Activated T-cell treated with anti-CD3 and anti-CD28 coated beads, Interleukin-2, amount 50 U/mL, for 24 hours (primary cell): Measurements from ENCODE around the gene LMO7.

Source experiments
- DNase-seq: peaks from one replicate; pipeline ENCODE4 v3.0.0-alpha.2; 2020
- H3K27ac Mint-ChIP-seq: 2 replicates; pipeline ENCODE4 v1.8.0; 2020; ENCODE audit warnings: mild to moderate bottlenecking, mixed read lengths
- H3K27me3 Mint-ChIP-seq: 2 replicates; pipeline ENCODE4 v1.8.0; 2020; ENCODE audit warnings: mixed read lengths
- H3K36me3 Mint-ChIP-seq: 2 replicates; pipeline ENCODE4 v1.8.0; 2020; ENCODE audit warnings: low read depth, mixed read lengths
- H3K4me1 Mint-ChIP-seq: 2 replicates; pipeline ENCODE4 v1.8.0; 2020; ENCODE audit warnings: low read depth, mixed read lengths
- H3K4me3 Mint-ChIP-seq: 2 replicates; pipeline ENCODE4 v1.8.0; 2020; ENCODE audit warnings: mild to moderate bottlenecking, moderate library complexity, mixed read lengths
- H3K9me3 Mint-ChIP-seq: 2 replicates; pipeline ENCODE4 v1.8.0; 2020; ENCODE audit warnings: mixed read lengths

Gene LMO7

DNA sequence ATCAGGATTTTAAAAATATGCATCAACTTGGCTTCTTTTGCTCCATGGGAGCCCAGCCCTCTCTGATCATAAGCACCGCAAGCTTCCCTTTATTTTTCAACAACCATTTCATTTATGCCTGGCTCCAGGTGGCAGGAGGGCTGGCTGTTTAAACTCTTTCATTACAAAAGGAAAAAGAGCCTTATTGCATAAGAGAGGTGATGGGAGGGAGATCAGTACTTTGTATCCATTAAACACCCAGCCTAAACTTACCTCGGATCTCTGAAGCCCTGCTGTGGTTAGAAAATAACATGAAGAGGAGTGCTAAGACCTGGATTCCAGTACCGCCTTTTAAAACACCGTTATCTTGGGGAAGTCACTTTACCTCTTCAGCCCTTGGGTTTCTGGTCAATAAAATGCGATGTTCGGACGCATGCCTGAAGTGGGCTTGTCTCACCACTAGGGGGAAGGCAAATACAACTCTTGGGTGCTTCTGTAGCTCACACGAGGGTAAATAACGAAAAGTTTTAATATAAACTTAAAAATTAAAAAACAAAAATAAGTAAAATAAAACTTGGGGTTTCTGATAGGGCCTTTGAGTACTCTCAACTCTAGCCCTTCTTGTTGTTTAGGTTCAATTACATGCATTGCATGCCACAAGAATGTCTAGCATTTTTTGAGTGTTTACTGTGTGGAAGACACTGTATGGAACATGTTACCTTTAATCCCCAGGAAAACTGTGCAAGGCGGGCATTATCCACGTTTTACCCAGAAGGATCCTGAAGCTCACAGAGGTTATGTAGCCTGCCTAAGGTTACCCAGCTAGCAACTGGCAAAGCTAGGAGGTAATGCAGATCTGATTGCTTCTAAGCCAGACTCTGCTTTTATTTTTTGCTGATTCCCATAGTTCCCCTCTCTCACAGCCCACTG is 240.3 kb downstream of the LMO7 start:
- Mint-ChIP-seq H3K27ac (no peak overlapping the region), H3K36me3 (no peaks in the 10 kb centered on the region), H3K27me3 (peaks cover 4% of the 10 kb centered on the region), H3K4me3 (no peak overlapping the region), H3K9me3 (no peaks in the 10 kb centered on the region), H3K4me1 (peaks cover 10% of the 10 kb centered on the region)
- peak; percentile 53 for DNase-seq

DNA sequence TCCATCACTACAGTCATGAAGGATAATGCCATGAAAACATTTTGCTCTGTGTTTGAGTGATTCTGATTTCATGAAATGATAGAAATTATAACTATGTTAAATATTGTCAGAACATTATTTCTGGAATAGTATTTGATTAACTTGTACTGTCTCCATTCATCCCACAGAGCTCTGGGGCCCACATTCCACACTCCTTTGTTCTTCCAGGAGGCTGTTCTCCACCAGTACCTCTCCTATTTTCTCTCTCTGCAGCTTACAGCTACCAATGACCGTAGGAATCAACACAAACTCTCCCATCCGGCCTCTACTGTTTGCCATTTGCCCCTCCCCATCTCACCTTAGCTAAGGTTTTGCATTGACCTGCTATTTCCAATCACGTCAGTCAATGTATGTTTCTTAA is 240.9 kb downstream of the LMO7 start:
- peaks cover 4% of the 10 kb centered on the region for H3K27me3 Mint-ChIP-seq
- no peak overlapping the region for H3K4me3 Mint-ChIP-seq
- no peak for DNase-seq
- no peaks in the 10 kb centered on the region for H3K9me3 Mint-ChIP-seq
- H3K4me1 Mint-ChIP-seq = peaks cover 10% of the 10 kb centered on the region
- H3K36me3 Mint-ChIP-seq = no peaks in the 10 kb centered on the region
- H3K27ac Mint-ChIP-seq = no peak overlapping the region

DNA sequence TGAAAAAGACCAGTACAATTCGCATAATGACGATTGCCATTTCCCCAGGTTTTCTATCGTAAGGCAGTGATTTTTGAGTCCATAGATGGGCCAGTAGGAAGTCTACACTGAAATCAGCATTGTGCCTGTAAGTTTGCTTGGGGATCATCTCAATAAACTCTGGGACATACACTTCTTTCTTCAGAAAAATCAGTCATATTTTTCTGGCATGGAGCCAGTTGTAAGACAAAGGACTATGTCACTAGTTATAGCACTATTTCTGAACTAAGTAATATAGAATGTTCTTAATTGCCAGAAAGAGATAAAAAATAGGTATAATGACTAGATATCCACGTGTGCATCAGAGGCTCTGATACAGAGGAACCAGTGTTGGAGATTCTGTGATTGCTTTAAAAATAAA is 243.5 kb downstream of the LMO7 start:
- peaks cover 4% of the 10 kb centered on the region for H3K27me3 Mint-ChIP-seq
- H3K4me3 Mint-ChIP-seq = no peak overlapping the region
- H3K36me3 Mint-ChIP-seq = no peaks in the 10 kb centered on the region
- no peak overlapping the region for H3K27ac Mint-ChIP-seq
- DNase-seq = no peak
- H3K4me1 Mint-ChIP-seq = peaks cover 10% of the 10 kb centered on the region
- no peaks in the 10 kb centered on the region for H3K9me3 Mint-ChIP-seq

DNA sequence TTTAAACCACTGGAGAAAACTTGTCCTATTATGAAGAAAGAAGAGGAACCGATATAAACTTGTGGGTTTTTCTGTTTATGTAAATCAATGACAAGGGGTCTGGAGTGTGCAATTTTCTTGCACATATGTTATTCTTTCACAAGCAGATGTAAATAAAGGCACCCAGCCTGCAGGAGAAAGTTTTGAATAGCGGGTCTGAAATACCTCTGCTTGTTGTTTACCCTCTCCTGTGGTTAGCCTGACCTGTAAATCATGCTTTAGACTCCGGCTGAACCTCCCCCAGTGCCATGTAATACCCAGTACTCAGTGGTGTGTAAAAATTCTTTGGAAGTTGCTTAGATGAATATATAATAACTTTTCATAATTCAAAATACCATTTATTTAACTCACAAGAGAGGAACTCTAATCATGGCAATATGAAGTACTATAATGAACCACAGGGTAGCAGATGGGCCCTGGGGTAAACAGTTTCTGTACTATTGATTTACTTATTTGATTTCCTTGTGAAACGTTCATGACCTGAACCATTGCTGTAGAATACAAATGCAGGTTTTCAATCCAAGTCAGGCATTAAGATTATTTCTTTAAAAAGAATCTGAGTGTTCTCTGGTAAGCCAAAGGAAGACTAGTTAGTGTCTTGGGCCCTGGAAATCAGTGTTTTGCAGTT is 245.1 kb downstream of the LMO7 start:
- no peaks in the 10 kb centered on the region for H3K9me3 Mint-ChIP-seq

DNA sequence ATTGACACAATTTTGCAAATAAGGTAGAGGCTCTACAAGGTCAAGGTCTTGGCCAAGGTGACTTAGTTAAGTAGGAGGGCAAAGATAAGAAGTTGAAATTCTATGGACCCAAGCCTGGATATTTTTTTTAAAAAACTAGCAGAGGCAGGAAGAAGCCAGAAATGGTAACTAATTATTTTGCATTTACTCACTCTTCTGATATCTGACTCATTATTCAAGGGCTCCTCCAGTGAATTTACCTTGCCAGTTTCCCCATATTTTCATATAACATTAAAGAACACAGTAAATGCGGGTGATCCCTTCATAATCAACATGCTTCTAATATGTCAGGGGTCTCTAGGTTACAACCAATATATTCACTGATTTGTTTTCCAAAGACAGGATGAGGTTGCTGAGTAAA is 246.1 kb downstream of the LMO7 start:
- no peaks in the 10 kb centered on the region for H3K9me3 Mint-ChIP-seq
- H3K4me1 Mint-ChIP-seq = no peaks in the 10 kb centered on the region
- no peak overlapping the region for H3K4me3 Mint-ChIP-seq
- no peaks in the 10 kb centered on the region for H3K36me3 Mint-ChIP-seq
- peaks cover 1% of the 10 kb centered on the region for H3K27me3 Mint-ChIP-seq
- DNase-seq = no peak
- H3K27ac Mint-ChIP-seq = no peak overlapping the region

More for the DNA sequence above, 245.1 kb downstream of the LMO7 start:
- Mint-ChIP-seq H3K4me3 (no peak overlapping the region), H3K36me3 (no peaks in the 10 kb centered on the region), H3K4me1 (peaks cover 2% of the 10 kb centered on the region), H3K27ac (no peak overlapping the region), H3K27me3 (peaks cover 4% of the 10 kb centered on the region)
- DNase-seq = no peak

DNA sequence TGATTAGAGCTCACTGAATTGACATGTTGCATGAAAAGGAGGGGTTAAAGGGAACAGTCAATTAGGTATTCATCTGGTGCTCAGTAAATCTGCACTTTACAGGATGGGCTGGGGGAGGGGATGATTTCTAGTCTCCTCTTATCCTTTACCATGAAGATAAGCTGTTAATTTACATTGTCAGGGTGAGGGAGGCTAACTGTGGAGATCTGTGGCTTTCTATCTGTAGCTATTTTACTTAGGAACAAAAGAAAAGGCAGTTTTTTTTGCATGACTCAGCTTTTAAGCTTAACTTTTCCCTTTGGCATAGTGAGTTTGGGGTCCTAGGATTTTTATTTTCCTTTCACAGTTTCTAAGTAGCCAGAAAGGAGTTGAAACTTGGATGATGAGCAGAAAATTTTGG is 253.3 kb downstream of the LMO7 start:
- no peaks in the 10 kb centered on the region for H3K4me1 Mint-ChIP-seq
- H3K9me3 Mint-ChIP-seq = no peaks in the 10 kb centered on the region
- H3K36me3 Mint-ChIP-seq = no peaks in the 10 kb centered on the region
- no peak for DNase-seq
- peaks cover 3% of the 10 kb centered on the region for H3K27me3 Mint-ChIP-seq
- H3K27ac Mint-ChIP-seq = no peak overlapping the region
- no peak overlapping the region for H3K4me3 Mint-ChIP-seq

DNA sequence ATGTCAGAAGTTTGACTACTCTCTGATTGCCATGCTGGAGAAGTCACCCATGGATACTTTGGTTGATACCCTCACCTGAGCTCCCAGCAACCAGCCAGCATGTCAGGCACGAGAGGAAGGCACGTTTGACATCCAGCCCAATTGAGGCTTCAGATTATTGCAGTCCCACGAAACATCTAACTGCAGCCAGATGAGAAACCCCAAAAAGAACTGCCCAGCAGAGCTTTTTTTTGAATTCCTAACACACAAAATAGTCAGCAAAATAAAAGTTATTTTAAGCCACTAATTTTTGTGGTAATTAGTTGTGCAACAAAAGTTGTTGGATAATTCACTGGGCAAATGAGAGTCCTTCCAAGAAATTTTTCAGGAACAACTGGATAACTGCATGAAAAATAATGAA is 259.0 kb downstream of the LMO7 start:
- H3K4me3 Mint-ChIP-seq = no peak overlapping the region
- H3K27me3 Mint-ChIP-seq = peaks cover 10% of the 10 kb centered on the region
- H3K9me3 Mint-ChIP-seq = peaks cover 2% of the 10 kb centered on the region
- H3K4me1 Mint-ChIP-seq = no peaks in the 10 kb centered on the region
- DNase-seq = no peak
- no peaks in the 10 kb centered on the region for H3K36me3 Mint-ChIP-seq
- H3K27ac Mint-ChIP-seq = no peak overlapping the region

DNA sequence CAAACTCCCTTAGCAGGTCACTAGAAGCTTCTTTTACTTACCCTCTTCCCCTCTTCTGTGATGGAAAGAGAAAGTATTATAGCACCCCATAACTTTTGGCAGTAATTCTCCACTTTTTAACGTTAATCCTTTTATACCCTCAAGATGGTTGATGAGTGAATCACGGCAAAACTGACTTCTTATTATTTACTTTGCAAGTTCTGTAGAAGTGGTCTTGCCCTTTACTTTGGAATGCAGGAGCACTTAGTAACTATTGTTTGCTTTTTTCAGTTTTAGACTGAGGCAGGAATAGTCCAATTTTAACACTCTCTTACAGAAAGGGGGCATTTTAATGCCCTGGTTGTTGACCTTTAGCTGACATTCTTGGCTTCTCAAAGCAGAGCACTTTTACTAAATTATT is 260.1 kb downstream of the LMO7 start:
- H3K4me1 Mint-ChIP-seq = no peaks in the 10 kb centered on the region
- peaks cover 10% of the 10 kb centered on the region for H3K27me3 Mint-ChIP-seq
- no peak overlapping the region for H3K4me3 Mint-ChIP-seq
- no peak for DNase-seq
- H3K9me3 Mint-ChIP-seq = peaks cover 2% of the 10 kb centered on the region
- H3K36me3 Mint-ChIP-seq = no peaks in the 10 kb centered on the region
- H3K27ac Mint-ChIP-seq = no peak overlapping the region

DNA sequence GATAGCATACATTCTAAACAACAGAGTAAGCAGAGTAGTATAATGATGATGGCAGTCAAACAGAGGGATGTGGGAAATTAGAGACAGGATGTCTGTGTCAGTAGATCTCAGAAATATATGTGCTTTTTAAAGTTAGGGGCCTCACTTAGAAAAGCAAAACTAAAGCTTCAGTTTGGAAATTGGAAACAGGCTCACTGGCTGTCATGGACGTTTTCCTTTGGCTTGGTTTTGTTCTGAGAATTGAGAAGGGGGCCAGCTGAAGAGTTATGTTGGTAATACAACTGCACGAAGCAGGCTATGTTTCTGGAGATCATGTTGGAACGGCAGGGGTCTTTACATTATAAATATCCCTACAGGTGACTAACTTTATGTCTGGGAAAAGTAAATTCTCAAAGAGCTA is 261.3 kb downstream of the LMO7 start:
- no peak overlapping the region for H3K27ac Mint-ChIP-seq
- DNase-seq = no peak

DNA sequence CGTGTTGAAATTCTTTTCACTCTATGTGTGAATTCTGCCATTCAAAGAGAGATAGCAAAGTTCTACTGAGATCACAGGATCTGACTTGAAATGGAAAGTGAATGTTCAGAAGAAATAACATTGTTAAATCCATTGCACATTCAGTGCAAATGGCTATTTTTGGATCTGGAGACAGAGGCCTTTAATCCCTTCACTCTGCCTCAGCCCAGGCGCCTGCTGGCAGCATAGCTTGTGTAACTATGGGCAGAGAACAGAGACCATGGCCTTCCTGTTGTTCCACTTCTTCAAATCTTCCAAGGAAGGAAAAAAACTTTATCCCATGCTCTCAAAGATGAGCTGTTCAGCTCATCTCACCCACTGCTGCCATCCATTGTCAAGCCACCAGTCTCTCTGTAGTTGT is 265.4 kb downstream of the LMO7 start:
- peaks cover 15% of the 10 kb centered on the region for H3K27me3 Mint-ChIP-seq
- no peaks in the 10 kb centered on the region for H3K36me3 Mint-ChIP-seq
- no peak overlapping the region for H3K27ac Mint-ChIP-seq
- no peak overlapping the region for H3K4me3 Mint-ChIP-seq
- peaks cover 2% of the 10 kb centered on the region for H3K9me3 Mint-ChIP-seq
- no peaks in the 10 kb centered on the region for H3K4me1 Mint-ChIP-seq
- no peak for DNase-seq

More for the DNA sequence above, 261.3 kb downstream of the LMO7 start:
- Mint-ChIP-seq H3K36me3 (no peaks in the 10 kb centered on the region), H3K9me3 (peaks cover 2% of the 10 kb centered on the region), H3K27me3 (peaks cover 10% of the 10 kb centered on the region), H3K4me3 (no peak overlapping the region), H3K4me1 (no peaks in the 10 kb centered on the region)

DNA sequence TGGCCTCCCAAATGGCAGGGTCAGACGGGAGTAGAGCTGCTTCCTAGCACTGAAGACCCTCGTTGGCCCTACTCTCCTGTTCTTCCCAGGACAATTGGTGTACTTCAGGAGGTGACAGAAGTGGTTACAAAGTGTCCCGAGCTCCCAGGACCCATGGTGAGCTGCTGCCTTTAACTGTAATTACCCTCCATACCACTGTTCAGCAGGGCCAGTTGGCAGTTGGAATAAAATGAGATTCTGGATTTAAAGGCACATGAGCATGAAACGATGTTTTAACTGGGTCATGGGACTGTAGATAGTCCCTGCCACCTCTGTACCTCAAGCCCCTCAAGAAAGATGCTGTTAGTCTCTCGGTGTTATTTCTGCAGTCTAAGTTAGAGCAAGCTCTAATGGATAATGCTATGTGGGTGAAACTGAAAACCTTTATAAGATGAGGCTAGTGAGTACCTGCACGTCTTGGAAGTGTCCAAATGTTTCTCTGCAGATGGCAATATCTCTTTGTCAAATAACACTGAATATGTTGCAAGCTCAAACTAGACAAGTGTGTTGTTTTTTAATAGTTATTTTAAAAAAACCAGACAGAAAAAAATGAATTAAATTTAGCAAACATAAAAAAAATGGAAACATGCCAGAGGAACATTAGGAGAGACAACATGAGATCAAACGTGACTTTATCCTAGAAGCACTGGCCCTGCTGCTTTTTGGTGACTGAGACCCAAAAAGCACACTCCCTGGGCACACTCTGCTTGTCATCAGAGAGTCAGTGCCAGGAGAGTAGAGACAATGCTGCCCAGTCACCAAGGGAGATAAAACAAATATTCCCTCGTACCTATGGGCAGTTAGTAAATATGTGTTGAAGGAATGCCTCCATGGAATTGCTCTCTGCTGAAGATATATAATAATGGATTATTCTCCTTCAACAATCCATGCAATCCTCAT is 266.3 kb downstream of the LMO7 start:
- H3K4me1 Mint-ChIP-seq = no peaks in the 10 kb centered on the region
- no peak overlapping the region for H3K27ac Mint-ChIP-seq
- no peak for DNase-seq
- H3K36me3 Mint-ChIP-seq = no peaks in the 10 kb centered on the region
- H3K27me3 Mint-ChIP-seq = peaks cover 19% of the 10 kb centered on the region
- H3K4me3 Mint-ChIP-seq = no peak overlapping the region
- H3K9me3 Mint-ChIP-seq = peaks cover 2% of the 10 kb centered on the region

DNA sequence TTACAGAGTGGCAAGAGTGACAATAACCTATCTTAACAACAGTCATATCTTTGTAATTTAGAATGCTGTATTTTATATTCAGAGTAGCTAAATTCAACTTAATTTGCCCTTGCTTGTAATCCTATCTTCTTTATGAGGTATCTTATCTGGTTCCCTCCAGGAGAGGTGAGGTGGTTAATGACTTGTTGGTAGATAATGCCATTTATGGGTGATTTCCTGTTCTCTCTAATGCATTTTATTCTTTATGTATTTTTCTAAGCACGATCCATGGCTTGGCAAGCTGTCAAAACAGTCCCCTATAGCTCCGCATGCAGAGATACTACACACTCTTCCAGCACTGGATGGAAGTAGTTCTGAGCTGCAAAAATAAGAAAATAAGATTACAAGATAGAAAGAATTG is 267.9 kb downstream of the LMO7 start:
- Mint-ChIP-seq H3K36me3 (no peaks in the 10 kb centered on the region), H3K4me1 (no peaks in the 10 kb centered on the region), H3K27me3 (peaks cover 19% of the 10 kb centered on the region), H3K27ac (no peak overlapping the region), H3K4me3 (no peak overlapping the region), H3K9me3 (peaks cover 2% of the 10 kb centered on the region)
- DNase-seq = no peak

DNA sequence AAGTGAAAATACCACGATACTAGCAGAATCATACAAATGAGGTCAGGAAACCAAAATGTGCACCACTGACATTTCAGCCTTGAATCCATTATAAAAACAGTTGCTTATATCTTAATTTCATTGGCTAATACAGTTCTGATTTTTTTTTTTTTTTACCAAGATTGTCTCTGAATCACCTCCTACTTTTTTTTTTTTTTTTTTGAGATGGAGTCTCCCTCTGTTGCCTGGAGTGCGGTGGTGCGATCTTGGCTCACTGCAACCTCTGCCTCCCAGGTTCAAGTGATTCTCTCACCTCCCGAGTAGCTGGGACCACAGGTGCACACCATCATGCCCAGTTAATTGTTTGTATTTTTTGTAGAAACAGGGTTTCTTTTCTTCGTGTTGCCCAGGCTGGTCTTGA is 270.2 kb downstream of the LMO7 start:
- H3K36me3 Mint-ChIP-seq = no peaks in the 10 kb centered on the region
- no peak for DNase-seq
- no peaks in the 10 kb centered on the region for H3K9me3 Mint-ChIP-seq
- no peak overlapping the region for H3K4me3 Mint-ChIP-seq
- H3K27me3 Mint-ChIP-seq = peaks cover 14% of the 10 kb centered on the region
- no peak overlapping the region for H3K27ac Mint-ChIP-seq
- no peaks in the 10 kb centered on the region for H3K4me1 Mint-ChIP-seq

DNA sequence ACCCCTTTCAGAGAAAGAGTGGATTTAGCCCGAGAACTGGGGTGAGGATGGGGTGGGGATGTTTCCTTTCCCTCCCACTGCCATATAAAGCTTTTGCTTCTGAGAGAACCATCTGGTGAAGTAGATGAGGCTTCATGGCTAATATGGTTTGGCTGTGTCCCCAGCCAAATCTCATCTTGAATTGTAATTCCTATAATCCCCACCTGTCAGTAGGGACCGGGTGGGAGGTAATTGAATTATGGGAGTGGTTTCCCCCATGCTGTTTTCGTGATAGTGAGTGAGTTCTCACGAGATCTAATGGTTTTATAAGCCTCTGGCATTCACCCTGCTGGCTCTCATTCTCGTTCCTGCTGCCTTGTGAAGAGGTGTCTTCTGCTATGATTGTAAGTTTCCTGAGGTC is 270.9 kb downstream of the LMO7 start:
- H3K27me3 Mint-ChIP-seq = peaks cover 14% of the 10 kb centered on the region
- H3K4me3 Mint-ChIP-seq = no peak overlapping the region
- H3K9me3 Mint-ChIP-seq = no peaks in the 10 kb centered on the region
- no peaks in the 10 kb centered on the region for H3K36me3 Mint-ChIP-seq
- no peak for DNase-seq
- H3K4me1 Mint-ChIP-seq = no peaks in the 10 kb centered on the region
- no peak overlapping the region for H3K27ac Mint-ChIP-seq
